H1 (cell line): Measurements from ENCODE around the gene PLEKHG5. TPM values are rescaled to one million over a fixed set of nuclear protein-coding genes. Genes with fewer than 3 reads are reported as not detected.

ENCODE experiments used
- CTCF ChIA-PET: fragments of 300-600 bp; sonication (Branson Sonifier 250); formaldehyde crosslinking; loops from one replicate; lab custom pipeline; 2021; ENCODE audit not compliant: partially characterized antibody; lab: Charles Lee
- POLR2A ChIA-PET: fragments of 300-600 bp; sonication (Branson Sonifier 250); formaldehyde crosslinking; loops from one replicate; lab custom pipeline; 2021; ENCODE audit warnings: inconsistent platforms; ENCODE audit not compliant: partially characterized antibody; lab: Charles Lee
- DNase-seq, 2 experiments: peaks; one replicate each; pipeline versions ENCODE4 v3.0.0 to v3.0.0-alpha.2; 2010 to 2022; ENCODE audit warnings: low spot score in 2 of 2, low read depth in 1 of 2, mixed read lengths in 1 of 2
- FAIRE-seq: peaks from 2 replicates; lab custom pipeline; 2011; peaks lifted over from hg19 to GRCh38; lab: Jason Lieb, UNC
- H2AFZ ChIP-seq: 2 replicates; pipeline ENCODE4 v1.8.1; 2012; ENCODE audit warnings: low read length, inconsistent platforms
- H2AK5ac ChIP-seq: 2 replicates; pipeline ENCODE4 v1.6.1; 2013; ENCODE audit warnings: low read depth, low read length
- H2BK120ac ChIP-seq: replicated peaks from 2 replicates; pipeline ENCODE3; 2013; ENCODE audit warnings: low read depth, low read length, inconsistent platforms
- H2BK12ac ChIP-seq: 2 replicates; pipeline ENCODE4 v1.6.1; 2013; ENCODE audit warnings: low read depth, low read length
- H2BK15ac ChIP-seq: 2 replicates; pipeline ENCODE4 v1.6.1; 2013; ENCODE audit warnings: low read length
- H2BK20ac ChIP-seq: 2 replicates; pipeline ENCODE4 v1.6.1; 2013; ENCODE audit warnings: low read length
- H2BK5ac ChIP-seq: 2 replicates; pipeline ENCODE4 v1.6.1; 2013; ENCODE audit warnings: low read depth, low read length
- H3K14ac ChIP-seq: 2 replicates; pipeline ENCODE4 v1.6.1; 2013; ENCODE audit warnings: inconsistent platforms; ENCODE audit not compliant: insufficient read length
- H3K18ac ChIP-seq: 2 replicates; pipeline ENCODE4 v1.6.1; 2013; ENCODE audit warnings: low read length; ENCODE audit errors: extremely low read depth
- H3K23ac ChIP-seq: 2 replicates; pipeline ENCODE4 v1.6.1; 2013; ENCODE audit warnings: inconsistent platforms; ENCODE audit not compliant: insufficient read length
- H3K23me2 ChIP-seq: 2 replicates; pipeline ENCODE4 v1.6.1; 2013; ENCODE audit warnings: low read depth, low read length
- H3K27ac ChIP-seq: 2 replicates; pipeline ENCODE4 v1.6.1; 2011; ENCODE audit warnings: low read depth, low read length, inconsistent platforms
- H3K27me3 ChIP-seq, 4 experiments: replicated peaks in 1 of 4; 1 replicate in 1 of 4; 2 replicates in 3 of 4; pipeline versions ENCODE4 v1.6.1 to v1.8.1; 2011 to 2013; ENCODE audit warnings: low read length in 3 of 4, mild to moderate bottlenecking in 3 of 4, inconsistent platforms in 2 of 4, mixed read lengths in 2 of 4, moderate library complexity in 1 of 4; ENCODE audit not compliant: control insufficient read depth in 3 of 4, insufficient read depth in 3 of 4; ENCODE audit errors: extremely low read depth in 1 of 4
- H3K36me3 ChIP-seq, 4 experiments: 2 replicates each; pipeline versions ENCODE4 v1.6.1 to v1.8.1; 2011 to 2013; ENCODE audit warnings: mild to moderate bottlenecking in 4 of 4, low read length in 3 of 4, moderate library complexity in 2 of 4, control low read depth in 1 of 4, inconsistent platforms in 1 of 4; ENCODE audit not compliant: insufficient read depth in 4 of 4, control insufficient read depth in 2 of 4
- H3K4ac ChIP-seq: replicated peaks from 2 replicates; pipeline ENCODE3; 2013; ENCODE audit warnings: low read length, low read depth, mixed read lengths, inconsistent platforms; ENCODE audit not compliant: insufficient read length
- H3K4me1 ChIP-seq, 4 experiments: replicated peaks in 1 of 4; 1 replicate in 1 of 4; 2 replicates in 3 of 4; pipeline versions ENCODE4 v1.6.1 to v1.8.1; 2011 to 2013; ENCODE audit warnings: low read length in 3 of 4, inconsistent platforms in 2 of 4, mixed read lengths in 1 of 4; ENCODE audit not compliant: insufficient read depth in 4 of 4, control insufficient read depth in 3 of 4
- H3K4me2 ChIP-seq, 2 experiments: 2 replicates each; pipeline versions ENCODE4 v1.6.1 to v1.8.1; 2011 to 2013; ENCODE audit warnings: low read depth in 2 of 2, low read length in 2 of 2, control low read depth in 1 of 2, inconsistent platforms in 1 of 2, mild to moderate bottlenecking in 1 of 2; ENCODE audit not compliant: insufficient read depth in 1 of 2
- H3K4me3 ChIP-seq, 4 experiments: fragments of 200-600, 300-600 bp in 1 of 4; sonication (generic), shearing (Covaris generic), sonication (Bioruptor Twin) in 1 of 4; 2 replicates each; pipeline versions ENCODE4 v1.5.1 to v1.8.1; 2011 to 2016; ENCODE audit warnings: low read length in 4 of 4, low read depth in 3 of 4, control low read depth in 2 of 4, inconsistent platforms in 2 of 4, mild to moderate bottlenecking in 2 of 4, mixed read lengths in 1 of 4, moderate library complexity in 1 of 4; ENCODE audit not compliant: insufficient read depth in 2 of 4; ENCODE audit errors: extremely low read depth in 1 of 4
- H3K56ac ChIP-seq: replicated peaks from 2 replicates; pipeline ENCODE3; 2013; ENCODE audit warnings: low read depth, mild to moderate bottlenecking, mixed read lengths, low read length, inconsistent platforms; ENCODE audit not compliant: insufficient read length
- H3K79me1 ChIP-seq: 2 replicates; pipeline ENCODE4 v1.6.1; 2013; ENCODE audit warnings: low read depth, low read length, control low read depth
- H3K79me2 ChIP-seq, 2 experiments: 2 replicates each; pipeline versions ENCODE4 v1.6.1 to v1.8.1; 2012 to 2013; ENCODE audit warnings: low read length in 2 of 2, mild to moderate bottlenecking in 2 of 2, inconsistent platforms in 1 of 2; ENCODE audit not compliant: insufficient read depth in 2 of 2, control insufficient read depth in 1 of 2
- H3K9ac ChIP-seq, 4 experiments: replicated peaks in 1 of 4; 1 replicate in 1 of 4; 2 replicates in 3 of 4; pipeline versions ENCODE4 v1.6.1 to v1.8.1; 2011 to 2013; ENCODE audit warnings: low read depth in 3 of 4, low read length in 3 of 4, control low read depth in 2 of 4, mild to moderate bottlenecking in 2 of 4, moderate library complexity in 2 of 4, inconsistent platforms in 1 of 4; ENCODE audit errors: extremely low read depth in 1 of 4
- H3K9me3 ChIP-seq, 2 experiments: 2 replicates each; pipeline versions ENCODE4 v1.6.1 to v1.8.1; 2012 to 2013; ENCODE audit warnings: mild to moderate bottlenecking in 2 of 2, moderate library complexity in 2 of 2, control low read depth in 1 of 2, inconsistent platforms in 1 of 2, low read depth in 1 of 2, low read length in 1 of 2, mixed read lengths in 1 of 2; ENCODE audit not compliant: insufficient read depth in 2 of 2
- H4K20me1 ChIP-seq, 2 experiments: replicated peaks in 1 of 2; 2 replicates each; pipeline versions ENCODE3 to v1.8.1; 2011 to 2013; ENCODE audit warnings: inconsistent platforms in 2 of 2, low read length in 2 of 2, mild to moderate bottlenecking in 1 of 2; ENCODE audit not compliant: insufficient read depth in 2 of 2, control insufficient read depth in 1 of 2
- H4K5ac ChIP-seq: 2 replicates; pipeline ENCODE4 v1.6.1; 2013; ENCODE audit warnings: low read length, low read depth, mixed read lengths, inconsistent platforms; ENCODE audit not compliant: insufficient read length
- H4K8ac ChIP-seq: 2 replicates; pipeline ENCODE4 v1.8.0; 2013; ENCODE audit warnings: mild to moderate bottlenecking, moderate library complexity, low read length, inconsistent platforms; ENCODE audit not compliant: insufficient read depth; ENCODE audit errors: extremely low read depth
- H4K91ac ChIP-seq: replicated peaks from 2 replicates; pipeline ENCODE3; 2013; ENCODE audit warnings: low read length, mixed read lengths, inconsistent platforms; ENCODE audit not compliant: insufficient read length
- CBX8 ChIP-seq: fragments of 300-800, 300-1000 bp; sonication (generic); IDR thresholded peaks from 2 replicates; pipeline ENCODE4 v1.7.1; 2016; ENCODE audit warnings: low read depth, low read length, borderline replicate concordance
- FOSL1 ChIP-seq: IDR thresholded peaks from 2 replicates; pipeline ENCODE4 v1.6.1; 2011; ENCODE audit warnings: mild to moderate bottlenecking, low read depth, low read length, moderate library complexity; ENCODE audit not compliant: insufficient read depth
- GABPA ChIP-seq: IDR thresholded peaks from 2 replicates; pipeline ENCODE4 v1.6.1; 2011; ENCODE audit warnings: mild to moderate bottlenecking, low read length, moderate library complexity, borderline replicate concordance; ENCODE audit not compliant: insufficient read depth
- GTF2F1 ChIP-seq: IDR thresholded peaks from 2 replicates; pipeline ENCODE4 v1.6.1; 2012; ENCODE audit warnings: low read depth, low read length, improper control_type of control experiment, borderline replicate concordance
- HDAC2 ChIP-seq, 2 experiments: fragments of 300-600 bp in 1 of 2; sonication (generic) in 1 of 2; IDR thresholded peaks; 2 replicates each; pipeline ENCODE4 v1.6.1; 2011 to 2012; ENCODE audit warnings: low read depth in 2 of 2, low read length in 2 of 2, mild to moderate bottlenecking in 2 of 2, moderate library complexity in 2 of 2, borderline replicate concordance in 1 of 2, inconsistent platforms in 1 of 2
- POLR2A ChIP-seq, 2 experiments: IDR thresholded peaks; 1 replicate in 1 of 2; 2 replicates in 1 of 2; pipeline ENCODE4 v1.6.1; 2011; ENCODE audit warnings: low read depth in 2 of 2, low read length in 2 of 2, mild to moderate bottlenecking in 2 of 2; ENCODE audit errors: control extremely low read depth in 1 of 2
- SAP30 ChIP-seq: fragments of 300-600 bp; sonication (generic); IDR thresholded peaks from 2 replicates; pipeline ENCODE4 v1.7.1; 2012; ENCODE audit warnings: low read length, moderate library complexity, mild to moderate bottlenecking, inconsistent platforms; ENCODE audit not compliant: insufficient read depth, insufficient replicate concordance
- SRF ChIP-seq: IDR thresholded peaks from 2 replicates; pipeline ENCODE4 v1.6.1; 2011; ENCODE audit warnings: mild to moderate bottlenecking, low read depth, low read length, moderate library complexity
- WGBS, 2 experiments: shearing (Covaris generic) in 1 of 2; methylation state at CpG; one replicate each; pipeline versions ENCODE4 v1.1.6 to v1.1.7; 2013 to 2015; ENCODE audit warnings: low lambda C conversion rate in 2 of 2, mixed read lengths in 2 of 2, inconsistent platforms in 1 of 2, low coverage in 1 of 2, missing lambda C conversion rate in 1 of 2; ENCODE audit not compliant: insufficient replicate concordance in 2 of 2, insufficient coverage in 1 of 2, insufficient read length in 1 of 2; ENCODE audit errors: extremely low coverage in 1 of 2, missing lambda C conversion rate in 1 of 2; 5-methylcytosine and 5-hydroxymethylcytosine counted together
- polyA plus RNA-seq, 7 experiments: library from polyadenylated mRNA; depleted of rRNA in 3 of 7; stranded (reverse) in 5 of 7; unstranded in 2 of 7; fragments of >200 nt in 5 of 7; fragments of 200-250 nt in 2 of 7; gene quantifications; 1 replicate in 5 of 7; 2 replicates in 1 of 7; 4 replicates in 1 of 7; pipeline versions ENCODE4 v1.2.1 to v1.2.3, GENCODE V29; 2011 to 2013; ENCODE audit warnings: missing spikeins in 2 of 7, mixed read lengths in 2 of 7
- total RNA-seq: library from RNA; stranded (reverse); fragmentation: NEBNext Ultra II Directional; extraction: Animal tissue kit (Norgen Biotek cat#: 25700); gene quantifications from 2 replicates; pipeline ENCODE4 v1.2.1, GENCODE V29; 2021
- TF ChIP-seq, protein P1 (sequence below): IDR thresholded peaks from 2 replicates; pipeline ENCODE4 v1.6.1; 2012; ENCODE audit warnings: inconsistent platforms

PLEKHG5 gene
- total and polyA plus RNA-seq, 2 of the 8 experiments (the other 6 are each of a cell fraction or from before 2014, with no cell fraction given) = 10.4 to 13.8 TPM

DNA sequence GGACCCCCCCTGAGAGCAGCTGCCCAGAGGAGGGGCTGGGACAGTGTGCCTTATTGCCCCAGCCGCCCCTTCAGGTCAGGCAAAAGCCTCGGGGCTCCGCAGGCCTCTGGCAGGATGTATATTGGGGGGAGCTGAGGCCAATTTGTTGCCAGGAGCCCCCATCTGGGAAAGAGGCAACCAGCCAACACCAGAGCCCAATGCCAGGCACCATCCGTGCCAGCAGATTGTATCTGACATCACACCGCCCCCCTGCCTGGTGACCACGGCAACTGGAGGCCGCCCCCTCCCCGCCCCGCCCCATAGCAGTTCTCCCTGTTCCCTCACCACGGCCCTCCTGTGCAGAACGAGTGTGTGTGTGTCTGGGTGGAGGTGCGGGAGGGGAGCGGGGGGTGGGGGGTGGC, 3.6 kb upstream of the PLEKHG5 start:
- H3K18ac ChIP-seq = no peak overlapping the region
- peak overlapping the region; percentile 1 to 87; a peak in 1 of 4 replicates for H3K4me2 ChIP-seq
- H3K79me2 ChIP-seq = no peaks in the 10 kb centered on the region
- H3K79me1 ChIP-seq = no peaks in the 10 kb centered on the region; the same call in 1 of the 2 replicates
- no peak overlapping the region for H3K56ac ChIP-seq
- peaks cover 19% of the 10 kb centered on the region; the same call in 1 of the 2 replicates for H3K23me2 ChIP-seq
- no peak overlapping the region for H3K4ac ChIP-seq
- no peak overlapping the region for H3K14ac ChIP-seq
- H2BK12ac ChIP-seq = no peak overlapping the region; the same call in 1 of the 2 replicates
- POLR2A ChIA-PET = interaction anchor here (1.3 kb wide), 1 partner anchor 59 kb away, joined by 4 read pairs; the partner anchor contains the start of gene NOL9
- no peak overlapping the region for H3K4me3 ChIP-seq
- H3K9ac ChIP-seq = no peak overlapping the region
- no peak overlapping the region; the same call in 1 of the 2 replicates for H4K8ac ChIP-seq
- no peak overlapping the region for H4K5ac ChIP-seq
- H2AK5ac ChIP-seq = no peak overlapping the region
- H3K9me3 ChIP-seq = no peaks in the 10 kb centered on the region
- H2BK20ac ChIP-seq = no peak overlapping the region
- peaks cover 4% of the 10 kb centered on the region in 2 experiments for H4K20me1 ChIP-seq
- no peak for DNase-seq
- no peak overlapping the region for H3K27ac ChIP-seq
- H3K36me3 ChIP-seq = no peaks in the 10 kb centered on the region
- no peak overlapping the region for H2BK120ac ChIP-seq
- CTCF ChIA-PET = interaction anchor here (1.2 to 7.5 kb wide), 6 partner anchors 9 to 57 kb away, joined by 4 to 60 read pairs (median 6); no protein-coding TSS in a partner anchor
- no peak overlapping the region for H2AFZ ChIP-seq
- H2BK15ac ChIP-seq = no peak overlapping the region
- peaks cover 0 to 37% (median 23%) of the 10 kb centered on the region in 4 experiments; a peak in 6 of 7 replicates for H3K4me1 ChIP-seq
- WGBS, 2 experiments = 70% methylated on average over 11 of the region's 13 CpGs; no CpG with 5 or more reads in 1 of the 2 experiments
- peaks cover 0 to 31% (median 20%) of the 10 kb centered on the region in 4 experiments; a peak in 5 of 7 replicates for H3K27me3 ChIP-seq
- H4K91ac ChIP-seq = no peak overlapping the region
- no peak overlapping the region for H3K23ac ChIP-seq
- FAIRE-seq = no peak
- H2BK5ac ChIP-seq = no peak overlapping the region
- TF ChIP-seq POLR2A (IDR thresholded peaks at IDR 0.05; ENCODE audit: control extremely low read depth in 1 of 2, low read depth in 2 of 2, low read length in 2 of 2) (no peak), GTF2F1 (no peak), CBX8 (no peak), GABPA (no peak), FOSL1 (no peak), SAP30 (no peak), HDAC2 (IDR thresholded peaks at IDR 0.05; ENCODE audit: borderline replicate concordance in 1 of 2, low read depth in 2 of 2, low read length in 2 of 2) (no peak), SRF (no peak)
- TF ChIP-seq, protein P1, sequence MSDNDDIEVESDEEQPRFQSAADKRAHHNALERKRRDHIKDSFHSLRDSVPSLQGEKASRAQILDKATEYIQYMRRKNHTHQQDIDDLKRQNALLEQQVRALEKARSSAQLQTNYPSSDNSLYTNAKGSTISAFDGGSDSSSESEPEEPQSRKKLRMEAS = no peak
